KMS-11 (cell line): ENCODE data around the gene HAPLN3.
"Not testable (repeated sequence)": the region's sequence is repeated elsewhere in the genome, so short reads cannot be mapped to it uniquely, and the experiment has no call there.

Experiments
- H2AFZ ChIP-seq: fragments of 200-600 bp; sonication (generic); 2 replicates; pipeline ENCODE4 v1.6.1; 2016; ENCODE audit warnings: antibody characterized with exemption, mixed run types, low read depth
- H3K27ac ChIP-seq: fragments of 200-600 bp; sonication (generic); 2 replicates; pipeline ENCODE4 v1.6.1; 2016; ENCODE audit warnings: mild to moderate bottlenecking, mixed run types
- H3K27me3 ChIP-seq: fragments of 200-600 bp; sonication (generic); 2 replicates; pipeline ENCODE4 v1.6.1; 2017; ENCODE audit warnings: mild to moderate bottlenecking, low read depth, mixed run types, moderate library complexity; ENCODE audit not compliant: insufficient read depth
- H3K36me3 ChIP-seq: fragments of 200-600 bp; sonication (generic); 2 replicates; pipeline ENCODE4 v1.6.1; 2017; ENCODE audit warnings: mild to moderate bottlenecking, mixed run types; ENCODE audit not compliant: insufficient read depth
- H3K4me1 ChIP-seq: fragments of 200-600 bp; sonication (generic); 2 replicates; pipeline ENCODE4 v1.6.1; 2016; ENCODE audit warnings: mild to moderate bottlenecking, low read depth, mixed run types; ENCODE audit not compliant: poor library complexity, severe bottlenecking
- H3K4me2 ChIP-seq: fragments of 200-600 bp; sonication (generic); 2 replicates; pipeline ENCODE4 v1.7.0; 2016; ENCODE audit warnings: mild to moderate bottlenecking, mixed run types
- H3K4me3 ChIP-seq: fragments of 200-600 bp; sonication (generic); IDR thresholded peaks from 2 replicates; pipeline ENCODE4 v1.6.1; 2017; ENCODE audit warnings: low read depth, low read length, mixed read lengths; ENCODE audit not compliant: insufficient read depth
- H3K79me2 ChIP-seq: fragments of 200-600 bp; sonication (generic); 2 replicates; pipeline ENCODE4 v1.6.1; 2016; ENCODE audit warnings: low read depth, mixed run types; ENCODE audit not compliant: insufficient read depth
- H3K9ac ChIP-seq: fragments of 200-600 bp; sonication (generic); 2 replicates; pipeline ENCODE4 v1.6.1; 2016; ENCODE audit warnings: mild to moderate bottlenecking, mixed run types
- H4K20me1 ChIP-seq: fragments of 200-600 bp; sonication (generic); 2 replicates; pipeline ENCODE4 v1.6.1; 2016; ENCODE audit warnings: mild to moderate bottlenecking, mixed run types; ENCODE audit not compliant: insufficient read depth
- CTCF ChIP-seq: fragments of 200-600 bp; sonication (generic); conservative IDR thresholded peaks from 2 replicates; pipeline ENCODE4 v1.6.1; 2017; ENCODE audit warnings: low read depth, mild to moderate bottlenecking, antibody characterized with exemption, low read length, moderate library complexity, mixed read lengths

HAPLN3 gene

GRCh38 chr15:88932875-88933330, 37.6 kb upstream of the HAPLN3 start:
- Histone ChIP-seq H3K79me2 (no peaks in the 10 kb centered on the region), H3K4me2 (no peak overlapping the region)
- no peak for TF ChIP-seq CTCF

GRCh38 chr15:88932271-88932874, 37.0 kb upstream of the HAPLN3 start:
- H3K27ac ChIP-seq = no peak overlapping the region
- no peaks in the 10 kb centered on the region for H3K36me3 ChIP-seq
- no peaks in the 10 kb centered on the region for H3K27me3 ChIP-seq
- H3K4me2 ChIP-seq = no peak overlapping the region
- H3K4me3 ChIP-seq = no peak overlapping the region
- no peak for TF ChIP-seq CTCF
- H3K4me1 ChIP-seq = no peaks in the 10 kb centered on the region
- H3K79me2 ChIP-seq = no peaks in the 10 kb centered on the region
- no peak overlapping the region for H3K9ac ChIP-seq
- H2AFZ ChIP-seq = no peak overlapping the region
- H4K20me1 ChIP-seq = no peaks in the 10 kb centered on the region

More at GRCh38 chr15:88932875-88933330, 37.6 kb upstream of the HAPLN3 start:
- Histone ChIP-seq H3K4me1 (no peaks in the 10 kb centered on the region), H3K27me3 (no peaks in the 10 kb centered on the region), H3K9ac (no peak overlapping the region), H4K20me1 (no peaks in the 10 kb centered on the region), H3K4me3 (no peak overlapping the region), H3K36me3 (no peaks in the 10 kb centered on the region), H3K27ac (no peak overlapping the region), H2AFZ (no peak overlapping the region)

GRCh38 chr15:88930579-88930978, 35.2 kb upstream of the HAPLN3 start:
- Histone ChIP-seq H2AFZ (no peak overlapping the region), H3K9ac (no peak overlapping the region), H4K20me1 (no peaks in the 10 kb centered on the region), H3K36me3 (no peaks in the 10 kb centered on the region), H3K4me1 (no peaks in the 10 kb centered on the region), H3K4me3 (no peak overlapping the region), H3K27ac (no peak overlapping the region), H3K4me2 (no peak overlapping the region), H3K27me3 (no peaks in the 10 kb centered on the region), H3K79me2 (no peaks in the 10 kb centered on the region)
- no peak for TF ChIP-seq CTCF

- H3K4me1 ChIP-seq, H3K4me3 ChIP-seq, H3K9ac ChIP-seq, H3K4me2 ChIP-seq, H2AFZ ChIP-seq, H3K36me3 ChIP-seq, H3K27me3 ChIP-seq, H3K27ac ChIP-seq, H4K20me1 ChIP-seq, H3K79me2 ChIP-seq: not testable (repeated sequence)
Observed at GRCh38 chr15:88929358-88930098, 34.2 kb upstream of the HAPLN3 start.

GRCh38 chr15:88928192-88928591, 32.8 kb upstream of the HAPLN3 start:
- not testable (repeated sequence) for H3K36me3 ChIP-seq, H3K4me3 ChIP-seq, H3K27me3 ChIP-seq, H3K4me1 ChIP-seq, H3K4me2 ChIP-seq, H4K20me1 ChIP-seq, H3K27ac ChIP-seq, H2AFZ ChIP-seq, H3K79me2 ChIP-seq, H3K9ac ChIP-seq

GRCh38 chr15:88925648-88926047, 30.3 kb upstream of the HAPLN3 start:
- H3K36me3 ChIP-seq, H3K4me2 ChIP-seq, H3K27ac ChIP-seq, H3K9ac ChIP-seq, H2AFZ ChIP-seq, H4K20me1 ChIP-seq, H3K79me2 ChIP-seq, H3K27me3 ChIP-seq, H3K4me1 ChIP-seq, H3K4me3 ChIP-seq: not testable (repeated sequence)

- not testable (repeated sequence) for H3K27me3 ChIP-seq, H3K36me3 ChIP-seq, H3K9ac ChIP-seq, H3K4me3 ChIP-seq, H3K4me1 ChIP-seq, H3K27ac ChIP-seq, H3K4me2 ChIP-seq, H4K20me1 ChIP-seq, H3K79me2 ChIP-seq, H2AFZ ChIP-seq
Observed at GRCh38 chr15:88920892-88921435, 25.6 kb upstream of the HAPLN3 start.
